Ectodermal cell (in vitro differentiated cells): ENCODE results near the gene C10orf62.

Experiments used
- H3K27ac ChIP-seq: 2 replicates; pipeline ENCODE4 v1.7.0; 2013; ENCODE audit warnings: mild to moderate bottlenecking, low read depth, low read length; ENCODE audit not compliant: insufficient read depth, poor library complexity, severe bottlenecking
- H3K27me3 ChIP-seq: 2 replicates; pipeline ENCODE4 v1.7.0; 2013; ENCODE audit warnings: mild to moderate bottlenecking, low read length; ENCODE audit not compliant: insufficient read depth, control insufficient read depth, poor library complexity, severe bottlenecking
- H3K36me3 ChIP-seq: one replicate; pipeline ENCODE4 v1.7.0; 2013; ENCODE audit warnings: low read length; ENCODE audit not compliant: control insufficient read depth, insufficient read depth
- H3K4me1 ChIP-seq: one replicate; pipeline ENCODE4 v1.7.0; 2013; ENCODE audit warnings: low read length; ENCODE audit not compliant: control insufficient read depth, insufficient read depth
- H3K4me3 ChIP-seq: 2 replicates; pipeline ENCODE4 v1.7.0; 2013; ENCODE audit warnings: low read depth, low read length, control low read depth; ENCODE audit not compliant: insufficient read depth
- H3K9me3 ChIP-seq: 2 replicates; pipeline ENCODE4 v1.7.0; 2013; ENCODE audit warnings: mild to moderate bottlenecking, low read length, moderate library complexity; ENCODE audit not compliant: control insufficient read depth
- WGBS, 2 experiments: methylation state at CpG; one replicate each; pipeline ENCODE4 v1.1.7; 2013; ENCODE audit warnings: missing lambda C conversion rate in 2 of 2; 5-methylcytosine and 5-hydroxymethylcytosine counted together

Gene C10orf62

DNA sequence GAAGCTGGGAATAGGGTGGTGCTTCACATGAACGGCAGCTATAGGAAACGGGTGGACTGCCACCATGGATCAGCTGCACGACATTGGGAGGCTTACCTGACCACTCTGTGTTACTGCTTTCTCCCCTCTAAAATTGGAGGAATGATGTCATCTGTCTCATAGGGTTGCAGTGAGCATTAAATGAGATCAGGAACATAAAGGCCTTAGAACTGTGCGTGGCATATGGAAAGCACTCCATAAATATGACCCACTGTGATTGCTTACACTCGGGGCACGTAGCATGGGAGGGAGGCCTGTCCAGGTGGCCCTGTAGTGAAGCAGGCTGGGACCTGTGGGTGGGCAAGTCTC, 9.7 kb downstream of the C10orf62 start:
- no peaks in the 10 kb centered on the region for H3K9me3 ChIP-seq
- H3K4me1 ChIP-seq, result peaks cover 7% of the 10 kb centered on the region
- no peak overlapping the region for H3K4me3 ChIP-seq
- WGBS, 2 experiments, result 95 to 96% methylated on average over 6 of the region's 6 CpGs
- no peak overlapping the region for H3K27ac ChIP-seq
- H3K36me3 ChIP-seq, result no peaks in the 10 kb centered on the region
- H3K27me3 ChIP-seq, result no peaks in the 10 kb centered on the region

DNA sequence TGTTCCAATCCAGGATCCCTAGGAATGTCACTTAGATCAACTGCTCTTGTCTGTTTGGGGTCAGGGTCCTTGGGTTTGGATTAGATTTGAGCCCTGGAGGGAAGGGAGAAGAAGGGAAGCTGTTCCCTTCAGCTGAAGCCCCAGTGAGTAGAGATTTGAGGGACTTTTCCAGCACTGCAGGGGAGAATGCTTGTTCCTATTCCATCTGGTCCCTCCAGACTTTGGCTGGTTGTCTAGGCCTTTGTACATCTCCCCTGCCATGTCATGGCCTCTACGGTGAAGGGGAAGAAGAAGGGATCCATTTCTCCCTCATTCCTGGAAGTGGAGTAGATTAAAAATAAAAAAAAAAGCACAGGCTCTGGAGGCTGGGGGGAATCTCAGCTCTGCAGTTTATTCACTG, 11.1 kb downstream of the C10orf62 start:
- H3K27me3 ChIP-seq, result no peaks in the 10 kb centered on the region

DNA sequence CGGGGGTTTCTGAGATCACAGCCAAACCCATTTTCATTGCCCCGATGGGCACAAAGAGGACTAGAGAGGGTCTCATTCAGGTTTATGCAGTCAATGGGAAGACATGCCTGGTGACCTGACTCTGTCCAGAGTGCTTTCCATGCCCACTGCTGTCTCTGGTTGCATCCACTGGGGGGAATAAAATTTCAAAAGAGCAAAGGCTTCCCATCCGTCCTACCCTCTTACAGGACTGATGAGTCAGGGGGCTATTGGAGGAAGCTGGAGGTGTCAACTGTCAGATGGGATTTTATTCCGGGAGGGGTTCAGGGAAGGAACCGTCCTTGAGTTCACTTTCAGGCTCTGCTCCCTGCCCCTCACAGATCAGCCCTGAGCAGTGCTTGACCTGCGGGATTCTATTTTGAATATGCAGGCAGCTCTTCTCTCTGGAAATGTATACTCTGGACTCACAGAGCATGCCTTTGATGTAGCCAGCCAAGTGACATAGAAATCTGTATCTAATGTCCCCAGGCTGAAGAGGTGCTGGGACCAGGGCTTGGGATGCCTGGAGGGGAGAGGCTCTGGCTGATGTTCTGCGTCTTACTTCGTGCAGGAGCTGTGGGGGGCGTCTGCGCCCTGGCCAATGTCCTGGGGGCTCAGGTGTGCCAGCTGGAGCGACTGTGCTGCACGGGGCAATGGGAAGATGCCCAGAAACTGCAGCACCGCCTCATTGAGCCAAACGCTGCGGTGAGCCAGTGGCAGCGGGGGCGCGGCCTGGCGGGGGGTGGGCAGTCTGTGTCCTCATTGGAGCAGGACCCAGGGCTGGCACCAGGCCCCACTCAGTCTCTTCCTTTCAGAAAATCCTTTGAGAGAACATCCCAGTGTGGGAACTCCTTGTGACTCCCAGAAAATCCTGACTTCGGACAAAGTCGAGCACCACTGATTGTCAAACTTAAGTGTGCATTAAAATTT, 12.0 kb downstream of the C10orf62 start:
- H3K27me3 ChIP-seq, result no peaks in the 10 kb centered on the region
- H3K27ac ChIP-seq, result no peak overlapping the region
- H3K36me3 ChIP-seq, result no peaks in the 10 kb centered on the region
- H3K4me3 ChIP-seq, result no peak overlapping the region
- 85 to 87% methylated on average over 21 of the region's 21 CpGs for WGBS, 2 experiments
- H3K9me3 ChIP-seq, result no peaks in the 10 kb centered on the region
- H3K4me1 ChIP-seq, result peaks cover 7% of the 10 kb centered on the region

More for the DNA sequence above, 11.1 kb downstream of the C10orf62 start:
- no peak overlapping the region for H3K27ac ChIP-seq
- no peaks in the 10 kb centered on the region for H3K9me3 ChIP-seq
- peaks cover 7% of the 10 kb centered on the region for H3K4me1 ChIP-seq
- WGBS, 2 experiments, result 88 to 100% methylated on average over 1 of the region's 1 CpG
- no peaks in the 10 kb centered on the region for H3K36me3 ChIP-seq
- H3K4me3 ChIP-seq, result no peak overlapping the region

DNA sequence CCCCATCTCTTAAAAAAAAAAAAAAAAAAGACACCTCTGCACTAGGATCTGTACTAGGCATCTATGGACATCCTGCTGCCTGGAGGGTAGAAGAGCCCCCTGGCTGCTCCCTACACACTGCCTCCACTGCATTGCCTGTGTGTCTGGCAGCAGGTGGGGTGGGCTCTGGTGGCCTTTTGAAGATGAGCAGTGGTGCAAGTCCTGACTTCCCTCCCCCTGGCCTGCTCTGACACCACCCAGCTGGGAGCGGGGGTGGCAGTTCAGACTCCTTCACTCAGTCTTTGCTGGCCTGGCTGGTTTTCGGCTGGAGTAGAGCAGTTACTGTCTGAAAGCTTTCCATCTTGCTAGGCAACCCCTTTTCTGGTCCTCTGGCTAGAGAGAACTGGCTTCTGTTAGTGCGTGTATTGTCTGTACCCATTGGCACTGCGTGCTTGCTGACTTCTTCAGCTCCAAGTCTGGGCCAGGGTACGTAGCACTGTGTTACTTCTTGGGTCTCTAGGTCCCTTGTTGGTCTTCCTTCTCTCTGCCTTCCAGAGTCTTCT, 17.6 kb downstream of the C10orf62 start:
- Histone ChIP-seq H3K9me3 (no peaks in the 10 kb centered on the region), H3K36me3 (no peaks in the 10 kb centered on the region), H3K4me1 (no peaks in the 10 kb centered on the region), H3K27me3 (no peaks in the 10 kb centered on the region), H3K27ac (no peak overlapping the region), H3K4me3 (no peak overlapping the region)
- 91 to 92% methylated on average over 5 of the region's 5 CpGs for WGBS, 2 experiments

DNA sequence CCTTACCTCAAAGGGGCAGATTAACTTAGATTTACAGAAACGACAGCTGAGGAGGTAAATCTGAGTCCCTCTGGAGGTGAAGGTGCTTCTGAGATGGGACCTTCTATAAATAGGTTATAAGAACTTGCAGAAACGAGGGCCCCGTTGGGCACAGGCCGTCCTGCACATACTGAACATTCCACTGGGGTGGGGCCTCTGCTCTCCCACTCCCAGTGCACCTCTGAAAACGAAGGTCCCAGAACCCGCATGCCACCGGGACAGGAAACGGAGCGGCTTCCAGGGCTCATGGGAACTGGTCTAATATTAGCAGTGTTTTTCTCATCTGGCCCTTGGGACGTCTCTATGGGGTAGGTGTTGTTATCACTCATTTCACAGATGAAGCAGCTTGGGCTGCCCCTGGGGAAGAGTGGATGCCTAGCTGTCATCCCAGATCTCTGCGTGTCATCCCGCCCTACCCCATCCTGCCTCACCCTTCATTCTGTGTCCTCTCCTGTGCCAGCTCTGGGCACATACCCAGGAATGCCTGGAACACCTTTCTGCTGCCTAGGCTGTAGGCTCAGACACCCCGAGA, 19.6 kb downstream of the C10orf62 start:
- H3K27ac ChIP-seq, result no peak overlapping the region
- H3K27me3 ChIP-seq, result no peaks in the 10 kb centered on the region
- 93% methylated on average over 13 of the region's 13 CpGs for WGBS, 2 experiments
- H3K9me3 ChIP-seq, result no peaks in the 10 kb centered on the region
- H3K36me3 ChIP-seq, result no peaks in the 10 kb centered on the region
- H3K4me3 ChIP-seq, result no peak overlapping the region
- no peaks in the 10 kb centered on the region for H3K4me1 ChIP-seq

DNA sequence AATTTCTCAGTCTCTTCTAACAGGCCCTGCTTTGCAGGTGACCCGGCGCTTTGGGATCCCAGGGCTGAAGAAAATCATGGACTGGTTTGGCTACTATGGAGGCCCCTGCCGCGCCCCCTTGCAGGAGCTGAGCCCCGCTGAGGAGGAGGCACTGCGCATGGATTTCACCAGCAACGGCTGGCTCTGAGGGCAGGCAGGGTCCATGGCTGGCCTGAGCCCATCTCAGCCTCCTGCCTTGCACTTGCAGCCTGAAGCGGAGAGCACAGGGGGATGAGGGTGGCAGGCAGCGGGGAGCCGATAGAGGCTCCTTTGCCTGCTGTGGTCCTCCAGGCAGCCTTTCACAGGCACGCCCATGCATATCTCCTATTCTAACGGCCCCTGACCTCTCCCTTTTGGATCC, 22.0 kb downstream of the C10orf62 start:
- Histone ChIP-seq H3K4me3 (no peak overlapping the region), H3K27me3 (no peaks in the 10 kb centered on the region), H3K36me3 (no peaks in the 10 kb centered on the region), H3K9me3 (no peaks in the 10 kb centered on the region), H3K4me1 (no peaks in the 10 kb centered on the region), H3K27ac (no peak overlapping the region)
- 84 to 85% methylated on average over 12 of the region's 12 CpGs for WGBS, 2 experiments

DNA sequence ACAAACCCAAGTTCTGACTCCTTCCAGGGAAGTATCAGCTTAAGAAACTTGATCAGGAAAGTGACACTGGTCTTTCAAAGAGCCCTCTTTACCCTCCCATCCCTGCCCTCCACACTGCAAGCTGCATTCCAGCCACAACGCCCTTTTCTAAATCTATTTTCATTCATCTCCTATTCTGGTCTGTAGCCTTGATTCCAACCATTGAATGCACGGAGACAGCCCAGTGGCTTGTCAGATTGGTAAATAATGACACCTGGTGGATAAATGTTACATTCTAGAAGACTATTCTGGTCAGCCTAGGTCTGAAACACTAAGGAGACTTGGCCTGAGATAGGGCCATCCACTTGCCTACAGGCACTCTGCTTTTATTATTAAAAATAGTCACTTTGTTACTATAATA, 22.9 kb downstream of the C10orf62 start:
- Histone ChIP-seq H3K27me3 (no peaks in the 10 kb centered on the region), H3K9me3 (no peaks in the 10 kb centered on the region), H3K4me1 (no peaks in the 10 kb centered on the region), H3K27ac (no peak overlapping the region), H3K4me3 (no peak overlapping the region), H3K36me3 (no peaks in the 10 kb centered on the region)
- 59 to 61% methylated on average over 2 of the region's 2 CpGs for WGBS, 2 experiments

DNA sequence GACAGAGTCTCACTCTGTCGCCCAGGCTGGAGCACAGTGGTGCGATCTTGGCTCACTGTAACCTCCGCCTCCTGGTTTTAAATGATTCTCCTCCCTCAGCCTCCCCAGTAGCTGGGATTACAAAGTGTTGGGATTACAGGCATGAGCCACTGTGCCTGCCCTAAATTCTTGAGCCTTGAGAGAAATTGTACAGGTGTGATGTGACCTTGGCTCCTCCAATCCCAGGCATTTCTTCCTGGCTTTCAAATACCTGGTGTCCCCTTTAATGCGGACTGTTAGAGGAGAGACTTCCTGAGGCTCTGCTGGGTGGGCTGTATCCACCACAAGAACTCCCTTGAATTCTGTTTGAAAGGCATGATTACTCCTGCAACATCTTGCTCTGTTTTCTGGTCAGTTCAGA, 28.8 kb downstream of the C10orf62 start:
- WGBS, 2 experiments, result 87 to 91% methylated on average over 4 of the region's 4 CpGs
- H3K4me3 ChIP-seq, result no peak overlapping the region
- H3K9me3 ChIP-seq, result no peaks in the 10 kb centered on the region
- no peaks in the 10 kb centered on the region for H3K27me3 ChIP-seq
- H3K4me1 ChIP-seq, result no peaks in the 10 kb centered on the region
- no peak overlapping the region for H3K27ac ChIP-seq
- H3K36me3 ChIP-seq, result peaks cover 5% of the 10 kb centered on the region

DNA sequence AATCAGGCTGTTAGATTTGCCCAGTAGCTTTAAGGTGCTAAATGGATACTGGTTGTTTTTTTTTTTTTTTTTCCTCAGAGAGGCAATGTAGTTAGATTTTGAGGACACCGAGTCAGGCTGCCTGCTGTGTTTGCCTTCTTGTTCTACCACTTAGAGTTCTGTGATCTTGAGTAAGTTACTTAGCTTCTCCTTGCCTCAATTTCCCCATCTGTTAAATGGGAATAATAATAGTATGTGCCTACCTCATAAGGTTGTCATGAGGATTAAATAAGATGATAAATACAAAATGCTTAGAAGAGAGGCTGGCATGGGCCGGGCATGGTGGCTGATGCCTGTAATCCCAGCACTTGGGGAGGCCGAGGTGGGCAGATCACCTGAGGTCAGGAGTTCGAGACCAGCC, 29.2 kb downstream of the C10orf62 start:
- H3K27me3 ChIP-seq, result no peaks in the 10 kb centered on the region

DNA sequence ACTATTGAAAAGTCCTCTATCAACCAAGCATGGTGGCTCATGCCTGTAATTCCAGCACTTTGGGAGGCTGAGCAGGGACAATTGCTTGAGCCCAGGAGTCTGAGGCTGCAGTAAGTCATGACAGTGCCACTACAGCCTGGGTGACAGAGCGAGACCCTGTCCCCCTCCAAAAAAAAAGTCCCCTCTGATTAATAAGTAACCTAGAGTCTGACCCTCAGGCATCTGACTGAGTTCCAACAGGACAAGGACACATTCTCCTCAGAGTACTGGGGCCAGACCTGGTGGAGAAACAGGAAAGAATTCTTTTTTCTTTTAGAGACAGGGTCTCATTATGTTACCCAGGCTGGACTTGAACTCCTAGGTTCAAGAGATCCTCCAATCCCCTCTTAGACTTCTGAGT, 33.8 kb downstream of the C10orf62 start:
- WGBS, 2 experiments, result 96 to 100% methylated on average over 1 of the region's 1 CpG
- Histone ChIP-seq H3K4me1 (no peaks in the 10 kb centered on the region), H3K9me3 (no peaks in the 10 kb centered on the region), H3K4me3 (no peak overlapping the region), H3K27ac (no peak overlapping the region), H3K36me3 (peaks cover 5% of the 10 kb centered on the region), H3K27me3 (no peaks in the 10 kb centered on the region)

More for the DNA sequence above, 29.2 kb downstream of the C10orf62 start:
- WGBS, 2 experiments, result 95 to 96% methylated on average over 3 to 4 of the region's 4 CpGs
- no peaks in the 10 kb centered on the region for H3K9me3 ChIP-seq
- no peak overlapping the region for H3K27ac ChIP-seq
- no peaks in the 10 kb centered on the region for H3K4me1 ChIP-seq
- H3K36me3 ChIP-seq, result peaks cover 5% of the 10 kb centered on the region
- no peak overlapping the region for H3K4me3 ChIP-seq
